Measurements from ENCODE around the gene STXBP3.

DNA sequence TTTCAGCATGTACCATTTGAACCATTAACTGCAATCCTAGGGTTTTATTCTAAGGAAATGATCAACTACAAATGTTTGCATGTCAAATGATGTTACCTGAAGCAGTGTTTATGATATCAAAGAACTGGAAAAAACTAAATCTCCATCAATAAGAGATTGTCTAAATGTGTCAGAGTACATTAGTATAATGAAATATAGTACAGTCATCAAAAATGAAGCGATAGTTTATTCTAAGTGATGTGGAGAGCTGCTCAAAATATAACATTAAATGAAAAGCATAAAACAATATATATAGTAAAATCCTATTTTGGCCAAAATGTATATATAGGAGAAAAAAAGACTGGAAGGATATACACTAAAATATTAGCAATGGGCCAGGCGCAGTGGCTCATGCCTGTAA, 86.5 kb downstream of the STXBP3 start:
- TF ChIP-seq ZNF317 (CRISPR knock-in tag; IDR thresholded peaks at IDR 0.05) (no peak), ZNF263 (CRISPR knock-in tag; IDR thresholded peaks at IDR 0.05) (no peak), POLR2AphosphoS5 (IDR thresholded peaks at IDR 0.05; ENCODE audit: low read depth, low read length) (no peak), SMC3 (IDR thresholded peaks at IDR 0.05; ENCODE audit: low read length) (no peak), ZNF335 (CRISPR knock-in tag; IDR thresholded peaks at IDR 0.05) (no peak)
- TF ChIP-seq, protein P1, sequence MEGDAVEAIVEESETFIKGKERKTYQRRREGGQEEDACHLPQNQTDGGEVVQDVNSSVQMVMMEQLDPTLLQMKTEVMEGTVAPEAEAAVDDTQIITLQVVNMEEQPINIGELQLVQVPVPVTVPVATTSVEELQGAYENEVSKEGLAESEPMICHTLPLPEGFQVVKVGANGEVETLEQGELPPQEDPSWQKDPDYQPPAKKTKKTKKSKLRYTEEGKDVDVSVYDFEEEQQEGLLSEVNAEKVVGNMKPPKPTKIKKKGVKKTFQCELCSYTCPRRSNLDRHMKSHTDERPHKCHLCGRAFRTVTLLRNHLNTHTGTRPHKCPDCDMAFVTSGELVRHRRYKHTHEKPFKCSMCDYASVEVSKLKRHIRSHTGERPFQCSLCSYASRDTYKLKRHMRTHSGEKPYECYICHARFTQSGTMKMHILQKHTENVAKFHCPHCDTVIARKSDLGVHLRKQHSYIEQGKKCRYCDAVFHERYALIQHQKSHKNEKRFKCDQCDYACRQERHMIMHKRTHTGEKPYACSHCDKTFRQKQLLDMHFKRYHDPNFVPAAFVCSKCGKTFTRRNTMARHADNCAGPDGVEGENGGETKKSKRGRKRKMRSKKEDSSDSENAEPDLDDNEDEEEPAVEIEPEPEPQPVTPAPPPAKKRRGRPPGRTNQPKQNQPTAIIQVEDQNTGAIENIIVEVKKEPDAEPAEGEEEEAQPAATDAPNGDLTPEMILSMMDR (CRISPR knock-in tag; IDR thresholded peaks at IDR 0.05) = no peak
